HCT116 (cell line): ENCODE results near the gene CHST5. TPM values are rescaled to one million over a fixed set of nuclear protein-coding genes. Genes with fewer than 3 reads are reported as not detected.
"Not testable (repeated sequence)": the region's sequence is repeated elsewhere in the genome, so short reads cannot be mapped to it uniquely, and the experiment has no call there.

Source experiments
- ATAC-seq: fragments of 200-7000 bp; cut with Tn5 transposase; 2 replicates; pipeline ENCODE4 v1.9.1; 2020; ENCODE audit warnings: mild to moderate bottlenecking, moderate library complexity
- BruUV-seq: library from RNA; stranded (reverse); fragments of 400-500 nt; replicated peaks from 2 replicates; lab custom pipeline; 2021; lab: Mats Ljungman, UMichigan
- CTCF ChIA-PET: fragments of 300-600 bp; sonication (Branson Sonifier 250); formaldehyde crosslinking; loops from one replicate; lab custom pipeline; 2021; ENCODE audit warnings: antibody characterized with exemption; lab: Charles Lee
- POLR2A ChIA-PET: fragments of 300-600, 350-600 bp; sonication (Branson Sonifier 250); formaldehyde crosslinking; loops from one replicate; lab custom pipeline; 2021; ENCODE audit warnings: antibody characterized with exemption; lab: Charles Lee
- RAD21 ChIA-PET, 2 experiments: fragments of 300-600 bp; sonication (Branson Sonifier 250); formaldehyde crosslinking; loops; one replicate each; lab custom pipeline; 2023; ENCODE audit warnings: low total read pairs in 2 of 2; ENCODE audit not compliant: uncharacterized antibody in 2 of 2, unreplicated experiment in 2 of 2, low non-redundant PET in 1 of 2; lab: Charles Lee
- DNase-seq: peaks from one replicate; pipeline ENCODE4 v3.0.0-alpha.2; 2010; ENCODE audit warnings: low read depth, low spot score
- H2AFZ ChIP-seq: fragments of 200-600 bp; shearing (Covaris generic), sonication (generic); 2 replicates; pipeline ENCODE4 v1.6.1; 2017; ENCODE audit warnings: low read depth, mixed run types, mixed read lengths, antibody characterized with exemption, low read length; ENCODE audit not compliant: poor library complexity, severe bottlenecking
- H3K27ac ChIP-seq: 2 replicates; pipeline ENCODE4 v1.5.1; 2012; ENCODE audit warnings: low read depth, low read length
- H3K27me3 ChIP-seq: fragments of 200-600 bp; sonication (generic); 2 replicates; pipeline ENCODE4 v1.6.1; 2016; ENCODE audit warnings: mixed run types, low read length, mixed read lengths; ENCODE audit not compliant: insufficient read depth
- H3K36me3 ChIP-seq, 2 experiments: fragments of 200-500 bp in 1 of 2; fragments of 200-600 bp in 1 of 2; sonication (Bioruptor generic) in 1 of 2; sonication (generic) in 1 of 2; 2 replicates each; pipeline versions ENCODE4 v1.5.1 to v1.6.1; 2014 to 2016; ENCODE audit warnings: low read length in 2 of 2, inconsistent platforms in 1 of 2, mixed read lengths in 1 of 2, mixed run types in 1 of 2; ENCODE audit not compliant: insufficient read depth in 2 of 2, control insufficient read depth in 1 of 2
- H3K4me1 ChIP-seq, 2 experiments: fragments of 200-600 bp in 1 of 2; sonication (generic) in 1 of 2; 2 replicates each; pipeline versions ENCODE4 v1.5.1 to v1.6.1; 2012 to 2017; ENCODE audit warnings: low read length in 2 of 2, inconsistent platforms in 1 of 2, mild to moderate bottlenecking in 1 of 2, mixed read lengths in 1 of 2, mixed run types in 1 of 2, moderate library complexity in 1 of 2; ENCODE audit not compliant: insufficient read depth in 2 of 2, control insufficient read depth in 1 of 2
- H3K4me2 ChIP-seq: fragments of 200-600 bp; sonication (generic); 2 replicates; pipeline ENCODE4 v1.6.1; 2017; ENCODE audit warnings: mixed run types, low read length, mixed read lengths
- H3K4me3 ChIP-seq, 2 experiments: fragments of 200-600 bp in 1 of 2; sonication (generic) in 1 of 2; replicated peaks in 1 of 2; 2 replicates each; pipeline ENCODE4 v1.5.1; 2011 to 2016; ENCODE audit warnings: low read length in 2 of 2, control low read depth in 1 of 2, low read depth in 1 of 2, mild to moderate bottlenecking in 1 of 2, mixed read lengths in 1 of 2, mixed run types in 1 of 2
- H3K79me2 ChIP-seq: fragments of 200-600 bp; sonication (generic); 2 replicates; pipeline ENCODE4 v1.6.1; 2017; ENCODE audit warnings: mild to moderate bottlenecking, mixed run types, low read length, moderate library complexity, mixed read lengths; ENCODE audit not compliant: insufficient read depth
- H3K9ac ChIP-seq: fragments of 200-600 bp; sonication (generic); 2 replicates; pipeline ENCODE4 v1.6.1; 2016; ENCODE audit warnings: low read length, mixed read lengths
- H3K9me2 ChIP-seq: fragments of 200-600 bp; sonication (generic), shearing (Covaris generic); 2 replicates; pipeline ENCODE4 v1.6.1; 2017; ENCODE audit warnings: mixed run types, mild to moderate bottlenecking, moderate library complexity; ENCODE audit not compliant: insufficient read depth
- H3K9me3 ChIP-seq, 2 experiments: fragments of 200-500 bp in 1 of 2; fragments of 200-600 bp in 1 of 2; sonication (Bioruptor generic) in 1 of 2; sonication (generic) in 1 of 2; 2 replicates each; pipeline ENCODE4 v1.6.1; 2014 to 2017; ENCODE audit warnings: low read length in 2 of 2, mixed read lengths in 2 of 2, inconsistent platforms in 1 of 2, low read depth in 1 of 2, mild to moderate bottlenecking in 1 of 2, mixed run types in 1 of 2, moderate library complexity in 1 of 2; ENCODE audit not compliant: control insufficient read depth in 1 of 2, insufficient read depth in 1 of 2
- H4K20me1 ChIP-seq: fragments of 200-600 bp; sonication (generic), shearing (Covaris generic); 2 replicates; pipeline ENCODE4 v1.6.1; 2017; ENCODE audit warnings: mixed run types, mild to moderate bottlenecking, moderate library complexity; ENCODE audit not compliant: insufficient read depth
- CBX3 ChIP-seq: IDR thresholded peaks from 2 replicates; pipeline ENCODE4 v1.6.1; 2012; ENCODE audit warnings: low read depth
- CEBPB ChIP-seq: IDR thresholded peaks from 2 replicates; pipeline ENCODE4 v1.6.1; 2012; ENCODE audit warnings: low read depth
- ELF1 ChIP-seq: IDR thresholded peaks from 2 replicates; pipeline ENCODE4 v1.6.1; 2012; ENCODE audit warnings: low read depth, borderline replicate concordance
- EZH2 ChIP-seq: fragments of 200-600 bp; sonication (generic); IDR thresholded peaks from 2 replicates; pipeline ENCODE4 v1.6.1; 2017; ENCODE audit warnings: antibody characterized with exemption, mixed run types
- POLR2A ChIP-seq: IDR thresholded peaks from 2 replicates; pipeline ENCODE4 v1.7.0; 2011; ENCODE audit warnings: borderline replicate concordance; ENCODE audit not compliant: insufficient read depth, insufficient read length; ENCODE audit errors: extremely low read depth
- TCF7L2 ChIP-seq: IDR thresholded peaks from 2 replicates; pipeline ENCODE4 v1.7.0; 2011; ENCODE audit warnings: borderline replicate concordance, inconsistent platforms; ENCODE audit not compliant: insufficient read depth, insufficient read length; ENCODE audit errors: extremely low read depth
- ZFX ChIP-seq: fragments of 450-650 bp; IDR thresholded peaks from 2 replicates; pipeline ENCODE4 v1.6.1; 2017
- intact Hi-C: fragments of 100-400 bp; cut with micrococcal nuclease; formaldehyde crosslinking; loops from 2 replicates; pipeline ENCODE4 v1.10.0; 2022
- total RNA-seq: library from RNA; stranded (reverse); gene quantifications from one replicate; pipeline ENCODE4 v1.2.1, GENCODE V29; 2021; ENCODE audit not compliant: unreplicated experiment
- TF ChIP-seq, protein P1 (sequence below): IDR thresholded peaks from 2 replicates; pipeline ENCODE4 v1.6.1; 2011; ENCODE audit warnings: mild to moderate bottlenecking, low read length, moderate library complexity; ENCODE audit not compliant: insufficient replicate concordance; ENCODE audit errors: extremely low read depth
- TF ChIP-seq, protein P2 (sequence below): IDR thresholded peaks from 2 replicates; pipeline ENCODE4 v1.6.1; 2012; ENCODE audit warnings: low read depth
- TF ChIP-seq, protein P3 (sequence below): IDR thresholded peaks from 2 replicates; pipeline ENCODE4 v1.6.1; 2012
- TF ChIP-seq, protein P4 (sequence below): IDR thresholded peaks from 2 replicates; pipeline ENCODE4 v1.6.1; 2012

The CHST5 gene
- total RNA-seq, 1 experiment from 2014 or later: 0.32 TPM

DNA sequence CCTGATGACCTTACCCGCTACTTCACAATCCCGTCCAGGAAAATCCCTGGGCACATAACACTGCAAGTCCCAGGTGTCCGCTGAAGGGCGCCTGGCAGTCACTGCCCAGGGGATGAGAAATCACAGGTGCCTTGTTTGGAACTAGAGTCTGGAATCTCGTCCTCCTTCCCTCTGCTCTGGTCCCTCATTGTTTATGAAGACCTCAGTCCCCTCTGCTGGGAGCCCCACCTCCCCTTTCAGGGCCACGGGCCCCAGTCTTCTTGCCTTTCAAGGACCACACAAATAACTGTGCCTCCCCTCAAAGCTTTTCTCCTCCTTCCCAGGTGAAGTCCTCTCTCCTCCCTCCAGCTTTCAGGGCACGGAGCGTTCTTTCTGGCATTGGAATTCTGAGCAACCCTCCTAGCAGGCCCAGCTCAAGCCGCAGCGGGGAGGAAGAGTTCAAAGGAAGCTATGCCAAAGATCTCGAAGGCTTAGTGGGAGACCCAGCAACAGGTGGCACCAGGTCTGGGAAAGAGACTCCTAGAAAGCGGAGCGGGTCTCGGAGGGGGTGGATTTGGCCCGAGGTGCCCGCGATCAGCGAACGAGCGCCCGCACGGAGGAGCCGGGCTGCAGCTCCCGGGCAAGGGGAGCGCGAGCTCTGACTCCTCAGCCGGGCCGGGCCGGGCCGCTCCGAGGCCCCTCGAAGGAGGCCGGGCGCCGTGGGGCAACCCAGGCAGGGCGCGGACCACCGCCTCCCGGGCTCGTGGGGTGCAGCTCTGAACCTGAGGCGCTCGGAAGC, 19.5 kb downstream of the CHST5 start:
- H3K4me1 ChIP-seq: peaks cover 9 to 14% of the 10 kb centered on the region in 2 experiments
- peak; percentile 18; the same call in 1 of the 2 replicates for ATAC-seq
- ChIA-PET POLR2A (interaction anchor here (0.9 to 2.1 kb wide), 5 partner anchors 8 to 40 kb away, joined by 4 to 10 read pairs (median 5); partner anchors contain the start of genes CHST6 and TMEM231), RAD21 (interaction anchor here (0.6 to 1.4 kb wide), 3 partner anchors 21 to 79 kb away, joined by 3 read pairs; partner anchors contain the start of gene CHST6 (in 1 of the 2)), CTCF (interaction anchor here (0.7 to 2.3 kb wide), 27 partner anchors 8 to 318 kb away, joined by 3 to 23 read pairs (median 7); partner anchors contain the start of genes CHST5, CHST6, KARS1 and TERF2IP)
- DNase-seq, H2AFZ ChIP-seq, BruUV-seq, H3K27me3 ChIP-seq, H3K9me2 ChIP-seq, H4K20me1 ChIP-seq, H3K79me2 ChIP-seq, H3K9me3 ChIP-seq, H3K36me3 ChIP-seq: not testable (repeated sequence)
- H3K4me2 ChIP-seq: peak overlapping the region; percentile 88
- H3K27ac ChIP-seq: peak overlapping the region; percentile 83
- peak overlapping the region; percentile 92 for H3K9ac ChIP-seq
- H3K4me3 ChIP-seq: peak overlapping the region; percentile 63 to 78
- intact Hi-C loops: loop anchor here (2.0 kb wide), 1 partner anchor 38 kb away; no protein-coding TSS in a partner anchor

DNA sequence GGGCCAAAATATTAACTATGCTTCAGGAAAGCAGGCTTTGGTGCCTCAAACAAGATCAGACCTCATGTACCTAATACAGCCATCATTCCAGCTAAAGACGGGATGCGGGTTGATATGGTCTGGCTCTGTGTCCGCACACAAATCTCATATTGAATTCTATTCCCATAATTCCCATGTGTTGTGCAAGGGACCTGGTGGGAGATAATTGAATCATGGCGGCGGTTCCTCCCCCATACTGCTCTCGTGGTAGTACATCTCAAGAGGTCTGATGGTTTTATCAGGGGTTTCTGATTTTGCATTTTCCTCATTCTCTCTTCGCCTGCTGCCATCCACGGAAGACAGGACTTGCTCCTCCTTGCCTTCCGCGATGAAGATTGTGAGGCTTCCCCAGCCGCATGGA, 21.6 kb downstream of the CHST5 start:
- Histone ChIP-seq H3K27ac (no peak overlapping the region), H3K4me3 (no peak overlapping the region), H4K20me1 (no peaks in the 10 kb centered on the region), H3K36me3 (no peaks in the 10 kb centered on the region), H3K9me3 (no peaks in the 10 kb centered on the region), H3K9me2 (no peaks in the 10 kb centered on the region), H3K4me2 (no peak overlapping the region), H3K4me1 (peaks cover 16 to 22% of the 10 kb centered on the region in 2 experiments), H2AFZ (no peak overlapping the region), H3K9ac (no peak overlapping the region), H3K79me2 (0 out of 2 replicates have a peak, but pooled peaks cover 4% of the 10 kb centered on the region), H3K27me3 (no peaks in the 10 kb centered on the region)
- TF ChIP-seq, protein P1, sequence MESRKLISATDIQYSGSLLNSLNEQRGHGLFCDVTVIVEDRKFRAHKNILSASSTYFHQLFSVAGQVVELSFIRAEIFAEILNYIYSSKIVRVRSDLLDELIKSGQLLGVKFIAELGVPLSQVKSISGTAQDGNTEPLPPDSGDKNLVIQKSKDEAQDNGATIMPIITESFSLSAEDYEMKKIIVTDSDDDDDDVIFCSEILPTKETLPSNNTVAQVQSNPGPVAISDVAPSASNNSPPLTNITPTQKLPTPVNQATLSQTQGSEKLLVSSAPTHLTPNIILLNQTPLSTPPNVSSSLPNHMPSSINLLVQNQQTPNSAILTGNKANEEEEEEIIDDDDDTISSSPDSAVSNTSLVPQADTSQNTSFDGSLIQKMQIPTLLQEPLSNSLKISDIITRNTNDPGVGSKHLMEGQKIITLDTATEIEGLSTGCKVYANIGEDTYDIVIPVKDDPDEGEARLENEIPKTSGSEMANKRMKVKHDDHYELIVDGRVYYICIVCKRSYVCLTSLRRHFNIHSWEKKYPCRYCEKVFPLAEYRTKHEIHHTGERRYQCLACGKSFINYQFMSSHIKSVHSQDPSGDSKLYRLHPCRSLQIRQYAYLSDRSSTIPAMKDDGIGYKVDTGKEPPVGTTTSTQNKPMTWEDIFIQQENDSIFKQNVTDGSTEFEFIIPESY: no peak
- no peak for TF ChIP-seq POLR2A
- TF ChIP-seq, protein P2, sequence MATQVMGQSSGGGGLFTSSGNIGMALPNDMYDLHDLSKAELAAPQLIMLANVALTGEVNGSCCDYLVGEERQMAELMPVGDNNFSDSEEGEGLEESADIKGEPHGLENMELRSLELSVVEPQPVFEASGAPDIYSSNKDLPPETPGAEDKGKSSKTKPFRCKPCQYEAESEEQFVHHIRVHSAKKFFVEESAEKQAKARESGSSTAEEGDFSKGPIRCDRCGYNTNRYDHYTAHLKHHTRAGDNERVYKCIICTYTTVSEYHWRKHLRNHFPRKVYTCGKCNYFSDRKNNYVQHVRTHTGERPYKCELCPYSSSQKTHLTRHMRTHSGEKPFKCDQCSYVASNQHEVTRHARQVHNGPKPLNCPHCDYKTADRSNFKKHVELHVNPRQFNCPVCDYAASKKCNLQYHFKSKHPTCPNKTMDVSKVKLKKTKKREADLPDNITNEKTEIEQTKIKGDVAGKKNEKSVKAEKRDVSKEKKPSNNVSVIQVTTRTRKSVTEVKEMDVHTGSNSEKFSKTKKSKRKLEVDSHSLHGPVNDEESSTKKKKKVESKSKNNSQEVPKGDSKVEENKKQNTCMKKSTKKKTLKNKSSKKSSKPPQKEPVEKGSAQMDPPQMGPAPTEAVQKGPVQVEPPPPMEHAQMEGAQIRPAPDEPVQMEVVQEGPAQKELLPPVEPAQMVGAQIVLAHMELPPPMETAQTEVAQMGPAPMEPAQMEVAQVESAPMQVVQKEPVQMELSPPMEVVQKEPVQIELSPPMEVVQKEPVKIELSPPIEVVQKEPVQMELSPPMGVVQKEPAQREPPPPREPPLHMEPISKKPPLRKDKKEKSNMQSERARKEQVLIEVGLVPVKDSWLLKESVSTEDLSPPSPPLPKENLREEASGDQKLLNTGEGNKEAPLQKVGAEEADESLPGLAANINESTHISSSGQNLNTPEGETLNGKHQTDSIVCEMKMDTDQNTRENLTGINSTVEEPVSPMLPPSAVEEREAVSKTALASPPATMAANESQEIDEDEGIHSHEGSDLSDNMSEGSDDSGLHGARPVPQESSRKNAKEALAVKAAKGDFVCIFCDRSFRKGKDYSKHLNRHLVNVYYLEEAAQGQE: no peak
- no peak for TF ChIP-seq CBX3
- TF ChIP-seq EZH2: no peak
- TF ChIP-seq, protein P3, sequence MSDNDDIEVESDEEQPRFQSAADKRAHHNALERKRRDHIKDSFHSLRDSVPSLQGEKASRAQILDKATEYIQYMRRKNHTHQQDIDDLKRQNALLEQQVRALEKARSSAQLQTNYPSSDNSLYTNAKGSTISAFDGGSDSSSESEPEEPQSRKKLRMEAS: no peak
- TF ChIP-seq, protein P4, sequence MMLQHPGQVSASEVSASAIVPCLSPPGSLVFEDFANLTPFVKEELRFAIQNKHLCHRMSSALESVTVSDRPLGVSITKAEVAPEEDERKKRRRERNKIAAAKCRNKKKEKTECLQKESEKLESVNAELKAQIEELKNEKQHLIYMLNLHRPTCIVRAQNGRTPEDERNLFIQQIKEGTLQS: no peak
- TF ChIP-seq TCF7L2: no peak
- TF ChIP-seq ZFX: no peak
- TF ChIP-seq CEBPB: no peak
- TF ChIP-seq ELF1: no peak
- no TSS peak for BruUV-seq
- ATAC-seq: no peak
- CTCF ChIA-PET: no interaction called here
- intact Hi-C loops: no loop called here
- RAD21 ChIA-PET: no interaction called here
- no peak for DNase-seq
- POLR2A ChIA-PET: no interaction called here
